ENCODE results near the gene SEPTIN11. TPM values are rescaled to one million over a fixed set of nuclear protein-coding genes. Genes with fewer than 3 reads are reported as not detected.

Gene SEPTIN11
- total RNA-seq, 1 donor from 2014 or later, result 111 TPM

- H3K4me1 ChIP-seq, result peaks cover 35% of the 10 kb centered on the region
- intact Hi-C loops (cut with DNase I), result no loop called here
- no peaks in the 10 kb centered on the region for H3K9me3 ChIP-seq
- H3K27me3 ChIP-seq, result no peaks in the 10 kb centered on the region
- TF ChIP-seq POLR2AphosphoS5 (IDR thresholded peaks at IDR 0.05; ENCODE audit: insufficient read depth in 1 of 2, low read depth in 1 of 2), result no peak
- no peak for TF ChIP-seq CTCF (IDR thresholded peaks at IDR 0.05)
- no peak for TF ChIP-seq POLR2A (IDR thresholded peaks at IDR 0.05)
- no peak overlapping the region for H3K27ac ChIP-seq
- H3K36me3 ChIP-seq, result no peaks in the 10 kb centered on the region
- H3K4me3 ChIP-seq, result no peak overlapping the region
- no peak for DNase-seq (ENCODE audit: extremely low spot score in 2 of 2)
Measured at GRCh38 chr4:76957004-76957738, 7.6 kb downstream of the SEPTIN11 start.

- H3K4me1 ChIP-seq, result peaks cover 23% of the 10 kb centered on the region
- H3K36me3 ChIP-seq, result no peaks in the 10 kb centered on the region
- H3K27me3 ChIP-seq, result no peaks in the 10 kb centered on the region
- no peak for DNase-seq (ENCODE audit: extremely low spot score in 2 of 2)
- H3K27ac ChIP-seq, result no peak overlapping the region
- intact Hi-C loops (cut with DNase I), result no loop called here
- TF ChIP-seq CTCF (IDR thresholded peaks at IDR 0.05), result no peak
- no peak for TF ChIP-seq POLR2AphosphoS5 (IDR thresholded peaks at IDR 0.05; ENCODE audit: insufficient read depth in 1 of 2, low read depth in 1 of 2)
- no peak for TF ChIP-seq POLR2A (IDR thresholded peaks at IDR 0.05)
- no peaks in the 10 kb centered on the region for H3K9me3 ChIP-seq
- no peak overlapping the region for H3K4me3 ChIP-seq
Measured at GRCh38 chr4:76958891-76959290, 9.3 kb downstream of the SEPTIN11 start.

- Histone ChIP-seq H3K4me1 (peaks cover 23% of the 10 kb centered on the region), H3K27ac (no peak overlapping the region), H3K36me3 (no peaks in the 10 kb centered on the region), H3K27me3 (no peaks in the 10 kb centered on the region), H3K4me3 (no peak overlapping the region), H3K9me3 (no peaks in the 10 kb centered on the region)
- TF ChIP-seq POLR2AphosphoS5 (IDR thresholded peaks at IDR 0.05; ENCODE audit: insufficient read depth in 1 of 2, low read depth in 1 of 2) (no peak), POLR2A (IDR thresholded peaks at IDR 0.05) (no peak), CTCF (IDR thresholded peaks at IDR 0.05) (no peak)
- intact Hi-C loops (cut with DNase I), result no loop called here
- DNase-seq (ENCODE audit: extremely low spot score in 2 of 2), result no peak
Measured at GRCh38 chr4:76960014-76960413, 10.5 kb downstream of the SEPTIN11 start.

GRCh38 chr4:76962406-76963130, 13.0 kb downstream of the SEPTIN11 start:
- TF ChIP-seq CTCF (IDR thresholded peaks at IDR 0.05) (no peak), POLR2A (IDR thresholded peaks at IDR 0.05) (no peak), POLR2AphosphoS5 (IDR thresholded peaks at IDR 0.05; ENCODE audit: insufficient read depth in 1 of 2, low read depth in 1 of 2) (no peak)
- intact Hi-C loops (cut with DNase I), result no loop called here
- Histone ChIP-seq H3K4me3 (no peak overlapping the region), H3K27me3 (no peaks in the 10 kb centered on the region), H3K36me3 (no peaks in the 10 kb centered on the region), H3K9me3 (no peaks in the 10 kb centered on the region), H3K4me1 (peaks cover 15% of the 10 kb centered on the region), H3K27ac (no peak overlapping the region)
- DNase-seq (ENCODE audit: extremely low spot score in 2 of 2), result no peak
